Stimulated activated CD8-positive, alpha-beta memory T cell treated with anti-CD3 and anti-CD28 coated beads, Interleukin-2, amount 100 ng/mL, for 1 hour (primary cell): ENCODE data around the gene FAM13C.

ENCODE experiments used
- DNase-seq, 2 donors: peaks; one replicate each; pipeline ENCODE4 v3.0.0-alpha.2; 2020; ENCODE audit warnings: low read depth in 2 of 2

Gene FAM13C

DNA sequence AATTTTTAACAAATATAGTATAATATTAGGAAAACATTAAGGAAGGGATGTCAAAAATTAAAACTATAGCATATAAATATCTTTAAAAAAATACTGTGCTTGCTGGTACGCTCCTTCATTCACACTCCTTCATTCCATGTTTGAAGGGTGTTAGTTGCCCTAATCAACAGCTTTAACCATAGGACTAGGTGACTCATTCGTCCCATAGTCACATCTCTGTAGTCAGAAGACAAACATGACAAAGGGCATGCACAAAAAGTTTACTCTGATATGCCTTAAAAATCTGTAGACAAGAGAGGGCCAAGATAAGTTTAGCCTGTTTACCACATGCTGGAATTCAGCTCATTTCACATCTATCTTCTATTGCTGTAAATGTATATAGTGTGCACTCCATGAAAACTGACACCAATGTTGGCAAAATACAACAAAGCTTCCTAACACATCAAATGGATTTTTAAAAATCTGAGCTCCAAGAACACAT is 646 bp downstream of the FAM13C start:
- no peak for DNase-seq

DNA sequence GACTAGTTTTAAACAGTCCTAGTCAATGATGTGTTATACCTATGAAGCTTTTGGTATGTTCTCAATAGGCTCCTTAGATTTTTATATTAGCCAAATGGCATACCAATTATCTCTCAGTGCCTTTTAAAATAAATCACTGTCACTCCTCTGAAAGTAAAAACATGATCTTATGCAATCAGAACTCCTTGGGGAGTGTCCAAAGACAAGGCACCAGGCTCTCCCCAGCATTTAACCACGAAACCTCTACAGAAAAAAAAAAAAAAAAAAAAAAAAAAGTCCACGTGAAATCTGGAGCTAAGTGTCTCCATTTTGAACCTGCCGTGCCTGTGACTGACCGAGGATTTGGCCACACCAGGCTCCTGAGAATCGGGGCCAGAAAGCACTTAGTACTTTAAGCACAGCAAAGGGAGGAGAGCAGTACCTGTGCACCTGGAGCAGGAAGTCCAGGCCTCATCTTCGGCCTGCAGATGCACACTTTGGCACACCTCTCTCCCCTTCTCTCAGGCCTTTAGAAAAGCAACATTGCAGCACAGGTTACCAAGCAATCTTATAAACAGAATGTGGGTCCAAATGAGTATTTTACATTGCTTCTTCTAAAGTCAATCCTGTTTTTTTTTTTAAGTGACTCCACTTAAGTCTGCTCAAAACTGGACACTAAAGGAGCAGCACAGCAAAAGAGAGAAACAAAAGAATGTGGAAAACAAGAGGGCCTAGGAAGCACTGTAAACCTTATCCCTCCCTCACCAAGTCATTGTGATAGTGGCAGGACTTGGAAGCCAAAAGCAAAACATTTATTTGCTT is 1.5 kb downstream of the FAM13C start:
- no peak for DNase-seq

- no peak for DNase-seq
Observed at GRCh38 chr10:59358576-59358975, 3.8 kb downstream of the FAM13C start.

- DNase-seq: no peak
Observed at GRCh38 chr10:59354434-59354833, 7.9 kb downstream of the FAM13C start.

DNA sequence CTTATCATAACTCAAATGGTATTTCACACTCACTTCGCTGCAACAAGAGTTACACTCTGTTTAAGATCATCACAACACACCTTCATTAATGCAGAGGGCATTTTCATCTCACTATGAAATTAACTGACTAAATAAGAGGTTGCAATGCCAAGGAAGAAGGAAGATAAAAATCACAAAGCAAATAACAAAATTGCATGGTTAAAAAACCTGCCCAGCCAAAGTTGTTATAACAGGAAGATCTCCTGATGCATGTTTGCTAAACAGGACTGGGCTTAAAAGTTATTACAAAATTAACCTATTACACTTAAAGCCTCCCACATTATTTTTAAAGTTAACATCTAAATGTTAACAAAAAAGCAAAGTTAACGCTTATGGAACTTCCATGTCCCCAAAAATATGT is 11.8 kb downstream of the FAM13C start:
- DNase-seq: no peak

DNA sequence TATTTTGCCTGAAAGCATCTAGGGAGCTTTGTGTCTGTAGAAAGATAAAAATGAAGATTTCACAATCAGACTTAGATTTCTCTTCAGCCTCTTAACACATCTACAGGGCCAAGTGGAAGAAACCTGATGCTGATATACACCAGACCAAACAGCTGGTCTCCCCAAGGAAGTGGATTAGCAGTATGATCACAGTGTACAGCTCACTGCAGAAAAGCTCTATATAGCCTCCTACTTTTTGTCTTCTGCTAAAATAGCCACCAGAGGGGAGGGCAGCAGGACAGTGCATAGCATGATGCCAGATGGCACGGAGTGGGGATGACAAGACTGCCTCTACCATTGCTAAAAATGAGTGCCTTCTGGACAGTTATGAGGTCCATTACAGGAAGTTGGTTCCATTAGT is 16.0 kb downstream of the FAM13C start:
- DNase-seq: no peak

DNA sequence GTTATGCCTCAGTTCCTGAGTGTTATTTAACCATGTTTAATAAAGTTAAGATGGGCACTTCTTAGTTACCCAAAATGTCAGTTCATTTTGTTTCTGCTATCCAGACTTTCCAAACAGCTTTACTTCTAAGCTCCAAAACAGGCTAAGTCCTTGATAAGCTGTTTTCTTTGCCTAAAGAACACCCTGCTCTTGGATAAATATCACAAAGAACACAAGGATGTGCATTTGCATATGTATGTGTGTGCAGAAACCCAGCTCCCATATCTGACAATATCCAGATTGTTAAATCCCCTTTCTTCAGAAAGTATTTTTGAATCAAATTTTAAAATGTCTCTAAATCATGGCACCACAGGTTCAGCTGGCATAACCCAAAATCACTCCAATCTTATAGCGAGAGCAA is 19.6 kb downstream of the FAM13C start:
- no peak for DNase-seq

- DNase-seq: no peak
Observed at GRCh38 chr10:59342000-59342399, 20.3 kb downstream of the FAM13C start.

DNA sequence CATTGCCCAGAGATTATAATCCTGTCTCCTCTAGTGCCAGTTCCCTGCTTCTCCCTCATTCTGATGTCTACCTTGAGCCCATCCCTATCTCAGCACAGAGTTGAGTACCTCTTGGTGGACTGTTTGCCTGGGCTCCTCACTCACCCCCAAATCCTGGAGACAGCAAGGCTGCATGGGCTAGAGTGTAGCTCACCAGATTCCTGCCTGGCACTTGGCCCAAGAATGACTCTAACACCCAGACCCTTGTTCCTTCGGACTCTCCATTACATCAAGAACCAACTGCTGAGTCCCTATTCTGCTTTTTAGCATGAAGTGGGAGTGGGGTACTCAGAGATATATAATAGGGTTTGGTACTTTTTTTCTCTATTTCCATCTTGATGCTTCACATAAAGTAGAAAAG is 22.1 kb downstream of the FAM13C start:
- DNase-seq: no peak

GRCh38 chr10:59339351-59339750 is 23.0 kb downstream of the FAM13C start:
- no peak for DNase-seq

- no peak for DNase-seq
Observed at GRCh38 chr10:59337201-59337652, 25.1 kb downstream of the FAM13C start.

GRCh38 chr10:59336632-59337031 is 25.7 kb downstream of the FAM13C start:
- DNase-seq: no peak

DNA sequence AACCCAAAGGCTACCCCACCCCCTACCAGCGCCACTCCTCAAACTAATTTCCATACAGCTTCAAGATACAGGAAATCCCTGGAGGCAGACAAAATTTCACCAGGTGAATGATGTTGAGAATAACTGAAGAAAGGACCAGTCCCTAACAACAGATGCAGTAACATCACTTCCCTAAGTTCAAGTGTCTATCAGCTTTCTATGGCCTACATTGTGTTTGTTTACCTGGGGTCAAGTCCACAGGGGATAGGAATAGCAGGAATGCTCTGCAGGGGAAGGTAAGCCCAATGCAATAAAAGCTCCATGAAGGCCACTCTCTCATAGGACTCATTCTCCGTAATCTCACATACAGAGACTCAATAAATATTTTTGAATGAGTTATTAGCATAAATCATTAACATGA is 26.9 kb downstream of the FAM13C start:
- no peak for DNase-seq

- DNase-seq: no peak
Observed at GRCh38 chr10:59333701-59334100, 28.6 kb downstream of the FAM13C start.

GRCh38 chr10:59332581-59332980 is 29.8 kb downstream of the FAM13C start:
- DNase-seq: no peak

DNA sequence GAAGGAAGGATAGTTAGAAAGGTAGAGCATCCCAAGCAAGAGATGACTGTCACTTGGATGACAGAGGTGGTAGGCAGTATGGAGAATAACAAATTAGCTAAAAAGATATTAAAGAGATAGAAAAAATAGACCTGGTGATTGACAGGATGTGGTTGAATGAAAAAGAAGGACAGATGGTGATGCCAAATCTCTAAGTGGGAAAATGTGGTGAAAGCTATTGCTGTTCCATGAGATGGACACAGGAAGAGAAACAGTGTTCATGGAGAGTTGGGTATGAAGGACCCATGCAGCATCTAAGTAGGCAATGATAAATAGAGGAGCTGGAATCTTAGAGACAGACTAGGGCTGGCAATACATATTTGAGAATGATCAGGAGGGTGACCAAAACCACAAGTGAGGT is 30.7 kb downstream of the FAM13C start:
- DNase-seq: no peak

DNA sequence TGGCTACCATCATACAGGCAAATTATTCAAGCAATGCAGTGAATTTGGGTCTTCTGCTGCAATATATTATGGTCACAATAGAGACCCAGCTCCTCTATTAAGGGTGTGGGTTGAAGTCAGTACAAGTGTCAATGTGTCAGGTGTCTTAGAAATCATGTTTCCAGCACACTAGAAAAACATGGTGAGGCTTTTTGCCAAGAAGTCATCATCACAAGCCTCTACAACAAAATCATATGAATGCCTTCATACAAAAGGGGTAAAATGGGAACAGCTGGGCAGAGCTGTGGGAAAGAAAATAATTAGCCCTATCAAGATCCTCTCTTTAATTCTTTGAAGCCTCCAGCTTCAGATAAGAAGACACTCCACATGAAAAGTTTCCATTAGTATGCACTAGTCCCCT is 37.2 kb downstream of the FAM13C start:
- no peak for DNase-seq

DNA sequence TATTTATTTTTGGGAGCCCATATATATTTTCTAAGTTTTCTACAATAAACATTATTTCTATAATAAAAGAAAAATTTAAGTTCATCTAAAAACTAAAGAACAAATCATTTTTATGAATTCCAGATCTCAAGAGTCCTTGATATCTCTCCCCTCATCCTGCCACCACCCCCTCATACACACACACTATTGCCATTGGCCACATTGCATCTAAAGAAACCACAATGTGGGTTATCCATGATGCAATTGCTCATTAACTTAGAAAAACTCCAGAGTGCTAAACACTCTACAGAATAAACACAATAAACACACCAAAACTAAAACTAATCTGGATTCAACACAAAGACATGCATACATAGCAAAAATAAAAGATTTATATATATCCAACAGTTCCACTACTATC is 37.8 kb downstream of the FAM13C start:
- no peak for DNase-seq

DNA sequence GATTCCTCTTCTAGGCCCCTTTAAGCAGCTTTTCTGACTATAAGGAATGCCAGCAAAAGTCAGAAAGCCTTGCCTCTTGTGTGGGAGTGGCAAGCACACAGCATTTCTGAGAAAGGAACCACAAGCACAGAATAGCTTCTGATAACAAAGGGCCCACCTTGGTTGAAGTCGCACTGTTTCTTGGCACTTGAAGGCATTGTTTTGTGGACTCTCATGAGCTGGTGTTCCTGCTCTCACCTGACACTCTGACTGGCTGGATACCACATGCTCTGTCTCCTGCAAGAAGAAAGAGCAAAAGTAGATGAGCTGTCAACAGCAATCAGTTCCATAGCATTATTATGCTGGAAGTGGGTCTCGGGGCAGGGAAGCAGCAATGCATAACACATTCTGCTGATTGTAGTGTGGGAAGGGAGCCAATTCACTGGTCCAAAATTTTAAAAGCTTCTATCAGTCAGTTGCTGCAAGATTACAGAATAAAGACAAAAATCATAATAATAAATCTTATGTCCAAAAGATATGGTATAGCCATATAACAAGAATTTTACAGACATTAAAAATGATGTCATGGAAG is 38.4 kb downstream of the FAM13C start:
- no peak for DNase-seq

DNA sequence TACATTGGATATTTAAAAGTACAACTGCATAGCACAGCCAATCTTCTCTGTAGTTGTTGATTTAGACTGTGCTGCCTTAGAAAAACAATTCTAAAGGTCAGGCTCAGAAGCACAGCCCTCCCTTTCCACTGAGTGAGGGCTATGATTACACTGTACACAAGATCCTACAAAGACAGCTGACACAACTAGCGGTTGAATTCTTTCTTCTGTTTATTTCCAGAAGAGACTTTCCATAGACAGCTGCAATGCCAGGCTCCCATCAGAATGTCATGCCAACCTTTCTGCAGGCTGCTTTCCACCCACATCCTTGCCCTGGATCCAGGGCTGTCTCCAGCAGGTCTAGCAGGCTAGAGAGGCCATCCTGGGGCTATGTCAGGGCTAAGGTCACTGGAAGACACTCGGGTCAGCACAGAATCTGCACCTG is 39.3 kb downstream of the FAM13C start:
- no peak for DNase-seq

DNA sequence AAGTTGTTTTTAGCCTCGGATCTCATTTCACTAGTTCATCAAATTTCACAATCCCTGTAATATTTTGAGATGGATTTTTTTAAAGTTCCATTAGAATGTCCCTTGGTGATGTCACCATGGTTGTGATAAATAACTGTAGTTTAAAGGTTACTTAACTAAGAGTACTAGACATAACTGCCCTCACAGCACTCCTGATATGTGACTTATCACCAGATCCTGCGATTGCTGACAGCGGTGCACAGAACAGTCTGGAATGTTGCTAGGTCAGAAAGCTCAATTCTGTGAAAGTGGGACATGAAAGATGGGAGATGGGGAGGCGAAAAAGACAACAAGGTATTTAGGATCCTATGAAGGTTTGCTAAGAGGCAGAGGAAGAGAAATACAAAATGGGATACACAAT is 40.2 kb downstream of the FAM13C start:
- DNase-seq: no peak

GRCh38 chr10:59320355-59320754 is 42.0 kb downstream of the FAM13C start:
- no peak for DNase-seq

- DNase-seq: no peak
Observed at GRCh38 chr10:59319854-59320253, 42.5 kb downstream of the FAM13C start.
